HG03097 (cell line): ENCODE measurements around the gene MIOS.
"Not testable (repeated sequence)": the region's sequence is repeated elsewhere in the genome, so short reads cannot be mapped to it uniquely, and the experiment has no call there.

Experiments
- ATAC-seq: cut with Tn5 transposase; IDR thresholded peaks from one replicate; pipeline ENCODE4 v1.9.1; 2021; ENCODE audit not compliant: unreplicated experiment, low FRiP score

Gene MIOS

DNA sequence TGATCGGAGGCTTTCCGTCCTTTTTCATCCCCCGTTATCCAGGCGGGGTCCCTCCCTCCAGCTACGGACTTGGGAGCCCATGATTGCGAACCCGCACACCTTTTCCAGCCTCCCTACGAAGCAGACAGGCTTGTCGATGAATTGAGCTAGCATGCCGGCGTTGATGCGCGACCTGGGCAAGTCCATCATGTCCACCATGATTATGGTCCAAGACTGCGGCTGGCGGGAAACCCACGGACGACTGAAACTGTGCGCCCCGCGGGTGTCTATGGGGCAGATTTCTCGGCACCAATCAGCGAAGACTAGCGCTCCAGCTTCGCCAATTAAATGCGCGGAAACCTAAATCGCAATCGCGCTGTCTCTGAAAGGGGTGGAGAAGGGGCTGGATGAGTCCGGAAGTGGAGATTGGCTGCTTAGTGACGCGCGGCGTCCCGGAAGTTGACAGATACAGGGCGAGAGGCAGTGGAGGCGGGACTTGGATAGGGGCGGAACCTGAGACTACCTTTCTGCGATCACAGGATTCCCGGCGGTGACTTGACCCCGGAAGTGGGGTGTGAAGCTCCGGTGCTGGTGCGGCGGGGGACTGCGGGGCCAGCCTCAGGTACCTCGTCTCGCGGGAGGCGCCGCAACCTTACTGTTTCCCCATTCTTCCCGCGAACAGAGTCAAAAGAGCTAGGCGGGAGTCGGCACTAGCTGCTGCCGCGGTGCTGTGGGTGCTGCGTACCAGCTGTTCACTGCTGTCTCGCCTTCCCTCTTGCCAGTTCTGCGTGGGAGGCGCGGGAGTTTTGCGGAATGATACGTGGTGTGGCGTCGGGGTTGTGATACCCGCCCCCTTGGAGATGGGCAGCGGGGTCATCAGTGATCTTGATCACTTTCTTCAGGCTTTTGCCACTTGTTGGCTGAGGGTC lies 73.8 kb downstream of the MIOS start, which contains the start of gene UMAD1:
Gene UMAD1, plus strand, starts transcription at position 532 of the 908 bp plus-strand sequence. CDS start 32,620 bp downstream, outside the sequence.
- peak; percentile 97 for ATAC-seq

GRCh38 chr7:7641129-7641663 lies 74.5 kb downstream of the MIOS start:
- ATAC-seq = peak; percentile 10

DNA sequence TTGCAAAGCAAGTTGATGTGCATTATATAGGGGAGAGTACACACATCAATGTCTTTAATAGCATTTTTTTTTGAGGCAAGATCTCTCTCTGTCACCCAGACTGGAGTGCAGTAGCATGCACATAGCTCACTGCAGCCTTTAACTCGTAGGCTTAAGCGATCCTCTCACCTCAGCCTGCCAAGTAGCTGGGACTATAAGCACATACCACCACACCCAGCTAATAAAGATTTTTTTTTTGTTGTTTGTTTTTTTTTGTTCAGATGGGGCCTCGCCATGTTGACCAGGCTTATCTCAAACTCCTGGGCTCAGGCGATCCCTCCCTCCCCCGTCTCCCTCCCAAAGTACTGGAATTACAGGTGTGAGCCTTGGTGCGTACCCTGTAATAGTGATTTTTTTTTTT lies 75.4 kb downstream of the MIOS start:
- ATAC-seq = no peak

DNA sequence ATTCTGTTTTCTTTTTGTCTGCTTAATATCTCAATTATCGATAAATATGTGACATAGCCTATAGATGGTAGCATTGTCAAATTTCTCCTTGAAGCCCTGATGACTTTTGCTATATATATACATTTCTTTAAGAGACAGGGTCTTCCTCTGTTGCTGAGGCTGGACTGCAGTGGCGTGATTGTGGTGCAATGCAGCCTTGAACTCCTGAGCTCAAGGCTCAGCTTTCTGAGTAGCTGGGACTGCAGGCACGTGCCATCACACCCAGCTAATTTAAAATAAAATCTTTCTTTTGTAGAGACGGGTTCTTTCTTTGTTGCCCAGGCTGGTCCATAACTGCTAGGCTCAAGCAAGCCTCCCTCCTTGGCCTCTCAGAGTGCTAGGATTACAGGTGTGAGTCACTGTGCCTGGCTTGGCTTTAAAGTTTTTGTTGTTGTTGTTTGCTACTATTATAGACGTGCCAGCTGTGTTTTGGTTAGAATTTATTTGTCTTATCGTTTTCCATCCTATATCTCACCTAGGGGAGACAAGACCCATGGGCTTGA lies 80.9 kb downstream of the MIOS start:
- no peak for ATAC-seq

DNA sequence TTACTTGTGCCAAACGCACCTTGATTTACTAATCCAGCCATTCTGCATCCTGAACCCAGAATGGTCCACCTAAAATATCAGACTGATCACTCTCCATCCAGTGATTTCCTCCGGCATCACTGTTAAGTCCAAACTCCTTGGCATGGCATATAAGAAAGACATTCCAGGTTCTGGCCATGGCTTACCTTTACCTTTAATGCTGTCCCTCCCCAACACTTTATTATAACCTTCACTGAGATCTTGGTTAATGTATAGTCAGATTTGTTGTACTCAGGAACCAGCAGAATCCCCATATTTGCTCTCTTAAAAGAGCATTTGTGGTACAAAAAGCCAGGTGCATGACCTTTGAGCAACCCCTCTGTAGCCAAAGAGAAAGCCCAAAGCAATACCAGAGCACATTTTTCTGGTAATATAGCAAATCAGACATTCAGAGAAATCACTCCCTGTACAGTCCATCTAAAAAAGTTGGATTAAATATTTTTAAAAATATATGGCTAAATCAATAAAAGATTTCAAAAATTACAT lies 84.1 kb downstream of the MIOS start:
- no peak for ATAC-seq

DNA sequence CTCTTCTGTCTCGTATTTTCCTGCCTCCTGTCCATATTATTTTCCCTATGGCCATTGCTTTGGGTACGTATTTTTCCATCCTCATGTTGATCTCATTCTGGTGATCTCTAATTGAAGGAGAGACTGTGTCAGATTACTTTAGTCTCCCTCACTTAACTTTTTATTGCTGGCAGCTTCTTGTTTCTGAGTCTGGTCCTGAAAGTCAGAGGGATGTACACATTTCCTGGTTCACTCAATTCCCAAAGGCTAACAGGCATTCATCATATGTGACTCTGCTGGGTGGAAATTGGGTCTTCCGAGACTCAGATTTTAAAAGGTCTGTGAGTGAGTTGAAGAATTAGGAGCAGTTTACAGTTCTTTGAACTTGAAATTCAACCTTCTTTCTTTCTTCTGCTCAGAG lies 84.8 kb downstream of the MIOS start:
- ATAC-seq = no peak

GRCh38 chr7:7652798-7653540 lies 86.3 kb downstream of the MIOS start:
- ATAC-seq = no peak

GRCh38 chr7:7653593-7654187 lies 87.0 kb downstream of the MIOS start:
- ATAC-seq = no peak

GRCh38 chr7:7654964-7655715 lies 88.5 kb downstream of the MIOS start:
- no peak for ATAC-seq

- not testable (repeated sequence) for ATAC-seq
Observed at GRCh38 chr7:7656459-7656858, 89.8 kb downstream of the MIOS start.
